Measurements from ENCODE around the gene BLNK.

The BLNK gene

GRCh38 chr10:96238646-96239623 lies 32.4 kb downstream of the BLNK start:
- Histone ChIP-seq H2AFZ (ENCODE audit: low read depth, low read length) (no peak overlapping the region), H3K79me2 (ENCODE audit: insufficient read depth, low read length) (no peaks in the 10 kb centered on the region), H4K20me1 (ENCODE audit: insufficient read depth, low read length) (no peaks in the 10 kb centered on the region), H3K36me3 (ENCODE audit: insufficient read depth, low read length) (no peaks in the 10 kb centered on the region), H3K27me3 (ENCODE audit: insufficient read depth, low read length, poor library complexity) (no peaks in the 10 kb centered on the region), H3K9ac (ENCODE audit: low read depth, low read length) (no peak overlapping the region), H3K4me2 (ENCODE audit: insufficient read depth, low read length) (no peak overlapping the region), H3K9me3 (ENCODE audit: insufficient read depth, low read length, severe bottlenecking) (no peaks in the 10 kb centered on the region), H3K27ac (ENCODE audit: low read length) (no peak overlapping the region), H3K4me3 (ENCODE audit: low read depth in 1 of 2, low read length in 2 of 2) (no peak overlapping the region), H3K4me1 (ENCODE audit: insufficient read depth, low read length) (no peaks in the 10 kb centered on the region)
- TF ChIP-seq, protein P1, sequence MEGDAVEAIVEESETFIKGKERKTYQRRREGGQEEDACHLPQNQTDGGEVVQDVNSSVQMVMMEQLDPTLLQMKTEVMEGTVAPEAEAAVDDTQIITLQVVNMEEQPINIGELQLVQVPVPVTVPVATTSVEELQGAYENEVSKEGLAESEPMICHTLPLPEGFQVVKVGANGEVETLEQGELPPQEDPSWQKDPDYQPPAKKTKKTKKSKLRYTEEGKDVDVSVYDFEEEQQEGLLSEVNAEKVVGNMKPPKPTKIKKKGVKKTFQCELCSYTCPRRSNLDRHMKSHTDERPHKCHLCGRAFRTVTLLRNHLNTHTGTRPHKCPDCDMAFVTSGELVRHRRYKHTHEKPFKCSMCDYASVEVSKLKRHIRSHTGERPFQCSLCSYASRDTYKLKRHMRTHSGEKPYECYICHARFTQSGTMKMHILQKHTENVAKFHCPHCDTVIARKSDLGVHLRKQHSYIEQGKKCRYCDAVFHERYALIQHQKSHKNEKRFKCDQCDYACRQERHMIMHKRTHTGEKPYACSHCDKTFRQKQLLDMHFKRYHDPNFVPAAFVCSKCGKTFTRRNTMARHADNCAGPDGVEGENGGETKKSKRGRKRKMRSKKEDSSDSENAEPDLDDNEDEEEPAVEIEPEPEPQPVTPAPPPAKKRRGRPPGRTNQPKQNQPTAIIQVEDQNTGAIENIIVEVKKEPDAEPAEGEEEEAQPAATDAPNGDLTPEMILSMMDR (IDR thresholded peaks at IDR 0.05; ENCODE audit: borderline replicate concordance, extremely low read depth, low read length, poor library complexity, severe bottlenecking), result no peak
- ATAC-seq (ENCODE audit: insufficient read depth, low read depth) (0 out of 3 replicates have a peak, but pooled peaks have one; percentile 45), DNase-seq (peak; percentile 28)

GRCh38 chr10:96236876-96237275 lies 34.5 kb downstream of the BLNK start:
- TF ChIP-seq EZH2 (IDR thresholded peaks at IDR 0.05; ENCODE audit: borderline replicate concordance, low read depth, low read length, severe bottlenecking), result no peak
- TF ChIP-seq, protein P1 (IDR thresholded peaks at IDR 0.05; ENCODE audit: borderline replicate concordance, extremely low read depth, low read length, poor library complexity, severe bottlenecking), result no peak
- H3K4me2 ChIP-seq (ENCODE audit: insufficient read depth, low read length), result no peak overlapping the region
- no peaks in the 10 kb centered on the region for H3K79me2 ChIP-seq (ENCODE audit: insufficient read depth, low read length)
- no peaks in the 10 kb centered on the region for H3K27me3 ChIP-seq (ENCODE audit: insufficient read depth, low read length, poor library complexity)
- no peaks in the 10 kb centered on the region for H3K4me1 ChIP-seq (ENCODE audit: insufficient read depth, low read length)
- H2AFZ ChIP-seq (ENCODE audit: low read depth, low read length), result no peak overlapping the region
- no peak overlapping the region for H3K4me3 ChIP-seq (ENCODE audit: low read depth in 1 of 2, low read length in 2 of 2)
- no peak for DNase-seq
- no peak for ATAC-seq (ENCODE audit: insufficient read depth, low read depth)
- H3K27ac ChIP-seq (ENCODE audit: low read length), result no peak overlapping the region
- no peaks in the 10 kb centered on the region for H4K20me1 ChIP-seq (ENCODE audit: insufficient read depth, low read length)
- H3K9me3 ChIP-seq (ENCODE audit: insufficient read depth, low read length, severe bottlenecking), result no peaks in the 10 kb centered on the region
- H3K9ac ChIP-seq (ENCODE audit: low read depth, low read length), result no peak overlapping the region
- no peaks in the 10 kb centered on the region for H3K36me3 ChIP-seq (ENCODE audit: insufficient read depth, low read length)

DNA sequence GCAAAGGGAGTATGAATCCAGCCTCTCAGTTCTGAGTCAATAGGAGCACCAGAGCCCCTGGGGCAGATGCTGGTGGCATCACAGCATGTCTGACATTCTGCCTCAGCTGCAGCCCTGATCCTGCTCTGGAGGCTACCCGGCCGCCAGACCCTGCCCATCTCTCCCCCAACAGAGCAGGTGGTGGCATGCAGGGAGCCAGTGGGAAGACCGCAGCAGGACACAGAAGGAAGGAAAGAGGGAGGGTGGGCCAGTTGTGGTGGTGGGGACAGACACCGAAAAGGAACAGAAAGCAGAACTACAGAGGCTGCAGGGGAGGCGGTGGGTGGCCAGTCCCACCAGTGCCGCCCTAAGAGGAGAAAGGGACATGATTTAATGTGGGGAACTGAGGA lies 35.3 kb downstream of the BLNK start:
- no peak for DNase-seq
- no peak for TF ChIP-seq EZH2 (IDR thresholded peaks at IDR 0.05; ENCODE audit: borderline replicate concordance, low read depth, low read length, severe bottlenecking)
- TF ChIP-seq, protein P1 (IDR thresholded peaks at IDR 0.05; ENCODE audit: borderline replicate concordance, extremely low read depth, low read length, poor library complexity, severe bottlenecking), result no peak
- no peak overlapping the region for H3K4me3 ChIP-seq (ENCODE audit: low read depth in 1 of 2, low read length in 2 of 2)
- H3K4me1 ChIP-seq (ENCODE audit: insufficient read depth, low read length), result no peaks in the 10 kb centered on the region
- no peak overlapping the region for H2AFZ ChIP-seq (ENCODE audit: low read depth, low read length)
- H3K9ac ChIP-seq (ENCODE audit: low read depth, low read length), result no peak overlapping the region
- no peak for ATAC-seq (ENCODE audit: insufficient read depth, low read depth)
- H3K4me2 ChIP-seq (ENCODE audit: insufficient read depth, low read length), result no peak overlapping the region
- no peaks in the 10 kb centered on the region for H3K27me3 ChIP-seq (ENCODE audit: insufficient read depth, low read length, poor library complexity)
- H3K36me3 ChIP-seq (ENCODE audit: insufficient read depth, low read length), result no peaks in the 10 kb centered on the region
- no peaks in the 10 kb centered on the region for H3K79me2 ChIP-seq (ENCODE audit: insufficient read depth, low read length)
- no peaks in the 10 kb centered on the region for H3K9me3 ChIP-seq (ENCODE audit: insufficient read depth, low read length, severe bottlenecking)
- no peaks in the 10 kb centered on the region for H4K20me1 ChIP-seq (ENCODE audit: insufficient read depth, low read length)
- no peak overlapping the region for H3K27ac ChIP-seq (ENCODE audit: low read length)

Measured in DND-41 (cell line).